GM19467 (cell line): Measurements from ENCODE around the gene GAB2.
A peak's percentile ranks its signal among the peaks of the same experiment; 100 is the strongest.
"Not testable (repeated sequence)": the region's sequence is repeated elsewhere in the genome, so short reads cannot be mapped to it uniquely, and the experiment has no call there.

ENCODE experiments used
- ATAC-seq: cut with Tn5 transposase; IDR thresholded peaks from one replicate; pipeline ENCODE4 v1.9.1; 2021; ENCODE audit warnings: mild to moderate bottlenecking, moderate library complexity; ENCODE audit not compliant: unreplicated experiment

GAB2 gene

DNA sequence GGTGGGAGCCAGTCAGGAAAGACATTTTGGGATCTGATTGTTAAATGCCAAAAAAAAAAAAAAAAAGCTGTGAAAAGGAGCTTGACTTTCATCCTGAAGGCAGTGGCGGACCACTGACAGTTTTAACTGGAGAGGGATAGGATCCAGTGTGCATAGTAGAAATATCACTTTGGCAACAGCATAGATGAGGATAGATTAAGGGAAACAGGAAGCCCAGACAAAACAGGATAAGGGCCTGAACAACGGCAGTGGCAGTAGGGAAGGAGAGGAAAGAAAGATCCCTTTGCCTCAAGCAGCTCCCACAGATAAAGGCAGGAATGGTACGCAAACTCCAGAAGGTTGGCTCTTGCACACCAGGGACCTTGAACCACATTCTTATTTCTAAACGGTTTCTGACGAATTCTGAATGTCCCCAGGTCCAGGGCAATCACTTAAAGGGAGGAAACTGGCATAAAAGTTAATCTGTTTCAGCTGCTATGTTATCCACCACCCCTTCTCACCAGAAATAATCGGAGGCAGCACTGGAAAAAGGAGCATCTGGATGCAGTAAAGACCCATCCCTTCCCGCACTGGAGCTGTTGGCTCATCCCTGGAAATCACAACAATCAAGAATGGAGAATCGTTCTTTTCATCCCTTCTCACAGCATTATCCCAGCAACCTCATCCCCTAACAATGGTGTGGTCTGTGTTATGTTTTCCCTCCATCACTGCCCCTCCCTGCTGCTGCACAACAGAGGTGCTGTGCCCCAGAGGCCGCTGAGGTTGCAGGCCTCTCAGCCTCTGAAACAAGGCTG lies 99.1 kb downstream of the GAB2 start:
- no peak for ATAC-seq

DNA sequence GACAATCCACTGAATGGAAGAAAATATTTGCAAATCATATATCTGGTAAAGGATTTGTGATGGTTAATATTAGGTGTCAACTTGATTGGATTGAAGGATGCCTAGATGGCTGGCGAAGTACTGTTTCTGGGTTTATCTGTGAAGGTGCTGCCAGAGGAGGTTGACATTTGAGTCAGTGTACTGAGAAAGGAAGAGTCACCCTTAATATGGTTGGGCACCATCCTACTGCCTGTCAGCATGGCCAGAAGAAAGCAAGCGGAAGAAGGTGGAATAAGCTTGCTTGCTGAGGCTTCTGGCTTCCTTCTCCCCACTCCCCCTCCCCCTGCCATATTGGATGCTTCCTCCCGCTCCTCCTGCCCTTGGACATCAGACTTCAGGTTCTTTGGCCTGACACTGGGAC lies 101.9 kb downstream of the GAB2 start:
- no peak for ATAC-seq

GRCh38 chr11:78314762-78315161 lies 102.9 kb downstream of the GAB2 start:
- ATAC-seq: no peak

- ATAC-seq: no peak
Observed at GRCh38 chr11:78313898-78314297, 103.7 kb downstream of the GAB2 start.

DNA sequence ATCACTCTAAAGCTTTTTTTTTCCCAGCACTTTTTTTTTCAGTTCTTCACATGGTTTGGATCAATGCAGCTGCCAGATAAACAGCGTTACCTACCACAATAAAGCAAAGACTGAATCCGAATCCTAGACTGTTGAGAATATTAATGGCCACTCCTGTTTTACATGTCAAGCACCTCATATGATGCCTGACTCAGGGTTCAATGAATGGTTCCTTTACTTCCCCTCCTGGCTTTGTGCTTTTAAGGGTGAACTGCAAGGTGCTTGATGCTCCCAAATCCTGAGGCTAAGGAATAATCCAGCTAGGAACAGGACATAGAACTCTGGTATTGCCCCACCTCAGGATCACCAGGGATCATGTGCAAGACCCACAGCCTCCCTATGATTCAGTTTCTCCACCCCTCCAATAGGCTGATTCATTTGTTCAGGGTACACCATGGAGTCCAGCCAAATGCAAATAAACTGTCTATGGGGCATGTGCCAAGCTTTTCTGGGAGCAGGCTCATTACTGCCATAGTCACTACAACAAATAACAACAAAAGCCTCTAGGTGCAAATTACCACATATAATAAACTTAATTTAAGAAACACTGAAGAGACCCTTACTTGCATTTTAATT lies 104.3 kb downstream of the GAB2 start:
- ATAC-seq: no peak

GRCh38 chr11:78312712-78313111 lies 104.9 kb downstream of the GAB2 start:
- no peak for ATAC-seq

DNA sequence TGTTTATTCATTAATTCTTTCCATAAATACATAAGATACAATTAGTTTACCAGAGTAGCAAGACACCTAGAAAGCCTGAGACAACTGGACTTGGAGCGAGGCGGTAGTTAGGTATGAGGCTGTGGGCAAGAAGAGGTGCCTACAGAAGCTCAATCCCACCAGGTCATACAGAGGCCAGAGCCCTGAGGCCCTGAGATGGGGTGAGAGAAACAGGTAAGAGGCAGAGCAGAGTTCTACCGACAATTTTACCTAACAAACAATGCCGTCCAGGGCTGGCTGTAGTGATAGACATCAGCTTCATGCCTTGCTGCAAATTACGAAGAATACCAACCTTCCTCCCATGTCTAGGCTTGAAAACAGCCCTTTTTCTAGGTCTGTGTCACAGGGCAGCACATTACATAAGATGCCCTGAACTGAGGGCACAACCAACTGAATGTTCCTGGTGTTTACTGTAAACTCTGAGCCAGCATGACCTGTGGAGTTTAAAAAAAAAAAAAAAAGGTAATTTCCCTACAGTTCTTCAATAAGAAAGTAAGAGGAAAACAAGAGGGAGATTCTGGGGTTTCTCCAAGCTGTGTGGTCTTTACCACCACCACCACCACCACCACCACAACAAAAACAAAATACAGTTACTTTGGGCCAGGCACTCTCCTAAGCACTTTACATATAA lies 105.8 kb downstream of the GAB2 start:
- ATAC-seq: no peak

DNA sequence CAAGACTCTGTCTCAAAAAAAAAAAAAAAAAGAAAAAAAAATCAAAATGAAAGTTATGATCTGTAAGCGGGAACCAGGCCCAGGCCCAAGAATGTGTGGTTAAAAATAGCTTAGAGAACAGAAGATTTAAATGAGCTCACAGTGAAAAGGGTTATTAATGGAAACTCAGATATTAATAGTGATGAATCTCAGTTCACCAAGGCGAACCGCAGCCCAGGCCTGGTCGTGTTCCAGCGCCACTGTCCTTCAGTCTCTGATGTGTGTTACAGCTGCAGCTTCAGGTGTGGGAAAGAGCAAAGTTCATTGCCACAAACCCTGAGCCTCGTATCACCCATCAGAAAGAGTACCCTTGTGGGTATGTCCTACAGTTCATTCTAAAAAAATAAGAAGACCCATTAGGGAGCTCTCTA lies 107.1 kb downstream of the GAB2 start:
- peak; percentile 74 for ATAC-seq

- no peak for ATAC-seq
Observed at GRCh38 chr11:78304201-78304600, 113.4 kb downstream of the GAB2 start.

DNA sequence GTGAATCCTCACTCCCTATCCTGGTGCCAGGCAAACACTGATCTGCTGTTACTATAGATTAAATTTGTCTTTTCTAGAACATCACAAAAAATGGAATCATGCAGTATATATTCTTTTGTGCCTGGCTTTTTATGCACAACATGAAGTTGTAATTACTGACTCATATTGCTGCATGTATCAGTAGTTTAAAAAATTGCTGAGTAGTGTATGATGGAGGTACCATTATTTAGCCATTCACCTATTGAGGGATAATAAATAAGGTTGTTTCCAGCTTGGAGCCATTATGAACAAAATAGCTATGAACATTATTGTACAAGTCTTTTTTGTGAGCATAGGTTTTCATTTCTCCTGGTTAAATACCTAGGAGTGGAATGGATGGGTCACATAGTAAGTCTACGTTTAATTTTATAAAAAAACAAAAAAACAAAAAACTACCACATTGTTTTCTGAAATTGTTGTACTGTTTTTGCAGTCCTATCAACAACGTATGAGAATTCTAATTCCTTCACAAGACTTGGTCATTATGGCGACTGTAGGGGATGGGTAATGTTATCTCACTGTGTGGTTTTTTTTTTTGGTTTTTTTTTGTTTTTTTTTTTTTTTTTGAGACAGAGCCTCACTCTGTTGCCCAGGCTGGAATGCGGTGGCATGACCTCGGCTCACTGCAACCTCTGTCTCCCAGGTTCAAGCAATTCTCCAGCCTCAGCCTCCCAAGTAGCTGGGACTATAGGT lies 117.3 kb downstream of the GAB2 start:
- no peak for ATAC-seq

DNA sequence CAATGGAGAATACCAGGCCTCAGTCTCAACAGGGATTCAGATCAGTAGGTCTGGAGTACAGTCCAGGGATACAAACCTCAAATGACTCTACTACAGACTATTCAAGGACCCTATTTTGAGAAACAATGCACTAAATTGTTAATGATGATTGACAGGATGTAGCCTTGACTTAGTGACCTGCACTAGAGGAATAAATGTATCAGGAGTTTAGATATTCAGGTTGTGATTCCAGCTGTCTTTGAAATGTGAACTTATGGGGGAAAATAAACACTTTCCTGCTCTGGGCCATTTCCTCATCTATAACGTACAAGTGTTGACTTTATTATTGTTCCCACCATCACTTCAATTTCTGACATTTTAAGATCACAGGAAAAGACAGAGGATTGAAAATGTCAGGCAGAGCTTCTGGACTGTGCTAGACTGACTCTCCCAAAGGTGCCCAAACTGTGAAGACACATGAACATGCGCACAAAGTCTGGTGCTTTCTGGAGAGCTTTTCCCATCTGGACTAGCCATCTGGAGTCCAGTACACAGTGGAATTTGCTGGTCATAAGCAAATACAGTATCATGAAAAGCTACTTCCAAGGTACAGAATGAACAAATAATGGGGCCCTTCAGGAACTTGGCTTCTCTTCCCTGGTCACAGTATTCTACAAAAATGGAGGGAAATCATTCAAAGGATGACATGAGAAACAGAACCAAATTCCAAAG lies 118.5 kb downstream of the GAB2 start:
- ATAC-seq: no peak

DNA sequence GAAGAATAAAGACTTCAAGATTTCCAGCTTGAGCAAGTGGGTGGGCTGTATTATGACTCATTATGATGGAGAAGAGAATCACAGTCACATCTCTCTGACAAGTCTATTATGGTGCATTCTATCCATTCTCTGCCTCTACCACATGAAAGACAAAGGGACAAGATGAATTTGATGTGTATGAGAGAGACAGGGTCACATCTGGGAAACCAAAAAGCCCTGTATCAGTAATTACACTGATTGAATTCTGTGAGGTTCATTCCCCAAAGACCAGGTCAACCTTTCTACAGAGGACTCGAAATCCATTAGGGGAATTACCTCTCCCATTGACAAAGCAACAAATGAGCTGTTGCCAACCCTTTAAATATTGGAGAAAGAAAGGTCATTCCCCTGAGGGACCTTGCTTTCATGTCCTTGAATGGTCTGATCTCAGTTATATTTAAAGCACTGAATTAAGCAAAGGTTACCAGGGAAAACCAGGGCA lies 119.3 kb downstream of the GAB2 start:
- ATAC-seq: no peak

GRCh38 chr11:78295991-78296930 lies 121.4 kb downstream of the GAB2 start:
- ATAC-seq: no peak

DNA sequence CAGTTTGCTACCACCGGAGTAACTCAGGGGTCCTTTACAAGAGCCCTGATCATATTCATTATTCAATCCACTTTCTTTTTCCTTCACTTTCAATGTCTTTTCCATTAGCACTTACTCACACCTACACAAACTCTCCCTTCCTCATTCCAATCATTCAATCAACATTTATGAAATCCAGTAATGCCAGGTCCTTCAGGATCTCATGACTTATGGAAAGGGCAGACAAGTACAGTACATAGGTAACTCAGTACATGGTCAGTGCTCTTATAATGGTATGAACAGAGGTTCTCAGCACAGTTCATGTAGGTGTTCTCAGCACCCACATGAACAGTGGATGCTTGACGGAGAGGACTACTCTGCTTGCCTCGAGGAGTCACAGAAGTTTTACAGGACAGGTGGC lies 122.3 kb downstream of the GAB2 start:
- no peak for ATAC-seq

- ATAC-seq: not testable (repeated sequence)
Observed at GRCh38 chr11:78294100-78294499, 123.5 kb downstream of the GAB2 start.

DNA sequence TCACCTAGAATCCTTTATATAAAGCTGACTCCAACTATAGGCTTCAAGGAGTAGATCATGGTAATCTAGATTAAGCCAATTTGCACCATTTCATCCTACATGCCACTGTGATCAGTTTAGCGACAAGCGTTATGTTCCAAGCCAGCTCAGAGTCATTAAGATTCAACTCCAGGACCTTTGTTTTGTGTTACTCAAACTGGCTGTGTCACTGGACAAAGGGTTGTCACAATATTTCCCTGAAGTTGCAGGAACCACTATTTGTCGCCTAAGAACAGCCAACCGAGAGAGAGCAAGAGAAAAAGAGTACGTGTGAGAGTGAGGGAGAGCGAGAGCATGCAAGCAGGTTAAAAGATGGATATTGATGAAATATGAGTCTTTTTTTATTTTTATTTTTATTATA lies 124.1 kb downstream of the GAB2 start:
- ATAC-seq: no peak

GRCh38 chr11:78292109-78292803 lies 125.4 kb downstream of the GAB2 start:
- ATAC-seq: no peak

DNA sequence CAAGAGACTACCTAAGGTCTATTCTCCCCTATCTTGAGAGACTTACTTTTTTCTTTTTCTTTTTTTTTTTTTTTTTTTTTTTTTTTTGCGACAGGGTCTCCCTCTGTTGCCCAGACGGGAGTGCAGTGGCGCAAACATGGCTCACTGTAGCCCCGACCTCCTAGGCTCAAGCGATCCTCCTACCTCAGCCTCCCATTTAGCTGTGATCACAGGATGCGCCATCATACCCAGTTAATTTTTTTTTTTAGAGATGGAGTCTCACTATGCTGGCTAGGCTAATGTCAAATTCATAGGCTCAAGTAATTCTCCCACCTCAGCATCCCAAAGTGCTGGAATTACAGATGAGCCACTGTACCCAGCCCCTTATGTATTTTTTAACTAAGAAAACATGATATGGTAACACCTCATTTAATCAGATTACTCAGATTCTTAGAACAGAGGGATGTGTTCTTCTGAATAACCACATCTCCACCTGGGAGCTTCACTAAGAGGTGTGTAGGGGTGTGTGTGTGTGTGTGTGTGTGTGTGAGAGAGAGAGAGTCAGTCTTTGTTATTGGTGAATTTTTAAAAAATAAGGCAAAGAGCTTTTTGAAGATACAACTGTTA lies 126.0 kb downstream of the GAB2 start:
- ATAC-seq: no peak
